ENCODE measurements around the gene ITFG1. TPM values are rescaled to one million over a fixed set of nuclear protein-coding genes. Genes with fewer than 3 reads are reported as not detected.
A peak's percentile ranks its signal among the peaks of the same experiment; 100 is the strongest.

Gene ITFG1
- total RNA-seq, 1 donor from 2014 or later = 50.0 TPM

GRCh38 chr16:47262938-47263337 is 197.9 kb downstream of the ITFG1 start:
- H3K4me1 ChIP-seq = no peaks in the 10 kb centered on the region
- no peaks in the 10 kb centered on the region for H3K9me3 ChIP-seq
- DNase-seq = no peak
- peaks cover 9% of the 10 kb centered on the region for H3K36me3 ChIP-seq
- no peak for TF ChIP-seq CTCF (IDR thresholded peaks at IDR 0.05)
- intact Hi-C loops (cut with DNase I) = no loop called here
- H3K27me3 ChIP-seq (ENCODE audit: low read depth) = no peaks in the 10 kb centered on the region
- no peak for ATAC-seq
- no peak overlapping the region for H3K4me3 ChIP-seq
- no peak overlapping the region for H3K27ac ChIP-seq

- H3K4me3 ChIP-seq = no peak overlapping the region
- intact Hi-C loops (cut with DNase I) = no loop called here
- H3K27me3 ChIP-seq (ENCODE audit: low read depth) = no peaks in the 10 kb centered on the region
- no peaks in the 10 kb centered on the region for H3K9me3 ChIP-seq
- H3K27ac ChIP-seq = no peak overlapping the region
- ATAC-seq (no peak), DNase-seq (no peak)
- H3K4me1 ChIP-seq = no peaks in the 10 kb centered on the region
- H3K36me3 ChIP-seq = peaks cover 20% of the 10 kb centered on the region
- no peak for TF ChIP-seq CTCF (IDR thresholded peaks at IDR 0.05)
Observed at GRCh38 chr16:47260503-47260902, 200.4 kb downstream of the ITFG1 start.

- H3K27ac ChIP-seq = no peak overlapping the region
- peaks cover 20% of the 10 kb centered on the region for H3K36me3 ChIP-seq
- intact Hi-C loops (cut with DNase I) = no loop called here
- DNase-seq = no peak
- no peak overlapping the region for H3K4me3 ChIP-seq
- H3K9me3 ChIP-seq = no peaks in the 10 kb centered on the region
- H3K27me3 ChIP-seq (ENCODE audit: low read depth) = no peaks in the 10 kb centered on the region
- H3K4me1 ChIP-seq = no peaks in the 10 kb centered on the region
- ATAC-seq = no peak
- TF ChIP-seq CTCF (IDR thresholded peaks at IDR 0.05) = peak; percentile 45
Observed at GRCh38 chr16:47258874-47259461, 201.9 kb downstream of the ITFG1 start.

GRCh38 chr16:47254756-47255155 is 206.1 kb downstream of the ITFG1 start:
- no peak overlapping the region for H3K27ac ChIP-seq
- no peak overlapping the region for H3K4me3 ChIP-seq
- no peaks in the 10 kb centered on the region for H3K4me1 ChIP-seq
- no peak for TF ChIP-seq CTCF (IDR thresholded peaks at IDR 0.05)
- H3K36me3 ChIP-seq = peaks cover 17% of the 10 kb centered on the region
- intact Hi-C loops (cut with DNase I) = no loop called here
- DNase-seq = no peak
- no peaks in the 10 kb centered on the region for H3K27me3 ChIP-seq (ENCODE audit: low read depth)
- no peaks in the 10 kb centered on the region for H3K9me3 ChIP-seq
- no peak for ATAC-seq

- H3K4me1 ChIP-seq = no peaks in the 10 kb centered on the region
- TF ChIP-seq CTCF (IDR thresholded peaks at IDR 0.05) = no peak
- H3K4me3 ChIP-seq = no peak overlapping the region
- no peaks in the 10 kb centered on the region for H3K9me3 ChIP-seq
- no peaks in the 10 kb centered on the region for H3K27me3 ChIP-seq (ENCODE audit: low read depth)
- H3K27ac ChIP-seq = no peak overlapping the region
- H3K36me3 ChIP-seq = no peaks in the 10 kb centered on the region
- ATAC-seq = no peak
- no peak for DNase-seq
- intact Hi-C loops (cut with DNase I) = no loop called here
Observed at GRCh38 chr16:47250983-47251382, 209.9 kb downstream of the ITFG1 start.

Measured in lower lobe of right lung (tissue), 2 donors.